Kidney (tissue), 14 donors: Measurements from ENCODE around the gene ZCWPW1. TPM values are rescaled to one million over a fixed set of nuclear protein-coding genes. Genes with fewer than 3 reads are reported as not detected.

Source experiments
- DNase-seq, 5 donors: peaks; one replicate each; pipeline ENCODE4 v3.0.0-alpha.2; 2013 to 2020
- FAIRE-seq: peaks from 2 replicates; lab custom pipeline; 2012; peaks lifted over from hg19 to GRCh38; lab: Jason Lieb, UNC
- H3K27ac ChIP-seq, 2 donors: one replicate each; pipeline ENCODE4 v1.7.0; 2013; ENCODE audit warnings: low read depth in 2 of 2, low read length in 2 of 2, inconsistent platforms in 1 of 2
- H3K27me3 ChIP-seq: one replicate; pipeline ENCODE4 v1.7.1; 2013; ENCODE audit warnings: low read length, inconsistent platforms; ENCODE audit not compliant: control insufficient read depth, insufficient read depth
- H3K36me3 ChIP-seq, 3 donors: one replicate each; pipeline versions ENCODE4 v1.7.0 to v1.7.1; 2013; ENCODE audit warnings: low read length in 3 of 3, control low read depth in 1 of 3, inconsistent platforms in 1 of 3; ENCODE audit not compliant: insufficient read depth in 3 of 3, control insufficient read depth in 2 of 3
- H3K4me1 ChIP-seq, 3 donors: one replicate each; pipeline versions ENCODE4 v1.7.0 to v1.7.1; 2013; ENCODE audit warnings: low read length in 3 of 3, inconsistent platforms in 1 of 3, low read depth in 1 of 3; ENCODE audit not compliant: control insufficient read depth in 2 of 3, insufficient read depth in 2 of 3
- H3K4me3 ChIP-seq, 3 donors: one replicate each; pipeline versions ENCODE4 v1.7.0 to v1.8.1; 2013; ENCODE audit warnings: low read length in 3 of 3, control low read depth in 1 of 3, inconsistent platforms in 1 of 3
- H3K9ac ChIP-seq, 3 donors: one replicate each; pipeline versions ENCODE4 v1.7.0 to v1.7.1; 2013; ENCODE audit warnings: low read length in 3 of 3, control low read depth in 1 of 3, inconsistent platforms in 1 of 3
- H3K9me3 ChIP-seq, 3 donors: one replicate each; pipeline versions ENCODE4 v1.7.0 to v1.7.1; 2013; ENCODE audit warnings: low read length in 3 of 3, control low read depth in 1 of 3, inconsistent platforms in 1 of 3; ENCODE audit not compliant: control insufficient read depth in 2 of 3, insufficient read depth in 1 of 3
- intact Hi-C: fragments of 100-400 bp; cut with DNase I; formaldehyde crosslinking; loops from one replicate; pipeline ENCODE4 v1.11.1; 2022
- polyA plus RNA-seq: library from polyadenylated mRNA; stranded (reverse); fragments of 350-450 nt; fragmentation: Illumina TruSeq; extraction: RNeasy Lipid Tissue Mini Kit (QIAGEN cat#74804); gene quantifications from one replicate; pipeline ENCODE4 v1.2.3, GENCODE V29; 2014; ENCODE audit warnings: low read depth, low replicate concordance; ENCODE audit not compliant: insufficient read depth
- total RNA-seq: library from RNA; stranded (reverse); fragmentation: NEBNext Ultra II Directional; extraction: Animal tissue kit (Norgen Biotek cat#: 25700); gene quantifications from one replicate; pipeline ENCODE4 v1.2.1, GENCODE V29; 2021
- TF ChIP-seq, protein P1 (sequence below): IDR thresholded peaks from 3 replicates; pipeline ENCODE4 v1.5.1; 2012; ENCODE audit warnings: mild to moderate bottlenecking, moderate library complexity, borderline replicate concordance; ENCODE audit not compliant: insufficient read depth; ENCODE audit errors: extremely low read depth
- donor health status: control.
- donor health status: control.
- donor health status: control.
- donor health status: control.
- donor health status: control.
- donor health status: DM: yes; HTN: yes; CAD: no.
- donor health status: Normal renal cell carcinoma (clear cell type).

The ZCWPW1 gene
- total and polyA plus RNA-seq, 2 donors from 2014 or later, result 3.0 to 7.9 TPM

DNA sequence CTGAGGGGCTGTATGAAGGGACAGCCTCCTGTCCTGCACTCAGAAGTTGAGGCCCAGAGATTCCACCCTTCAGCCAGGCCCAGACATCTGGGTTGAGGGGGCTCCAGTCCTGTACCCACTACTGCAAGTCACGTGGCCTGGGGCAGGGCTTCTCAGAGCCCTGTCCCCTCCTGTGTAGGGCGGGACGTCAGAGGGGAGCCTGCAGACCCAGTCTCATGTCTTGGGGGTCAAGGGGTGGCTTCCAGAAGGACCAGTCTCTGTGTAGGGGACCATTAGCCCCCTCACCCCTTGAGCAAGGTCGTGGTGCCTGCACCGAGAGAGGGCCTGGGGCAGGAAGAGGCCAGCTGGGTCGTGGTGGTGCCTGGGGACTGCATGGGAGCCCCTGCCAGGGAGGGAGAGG lies 55.8 kb downstream of the ZCWPW1 start:
- FAIRE-seq, result no peak
- Histone ChIP-seq H3K27me3 (no peaks in the 10 kb centered on the region), H3K9ac (peak overlapping the region in 1 of 3 donors; percentile 3), H3K9me3 (no peaks in the 10 kb centered on the region), H3K4me3 (no peak overlapping the region), H3K36me3 (no peaks in the 10 kb centered on the region), H3K27ac (no peak overlapping the region), H3K4me1 (peaks cover 0 to 3% (median 0%) of the 10 kb centered on the region in 3 donors)
- intact Hi-C loops, result no loop called here
- DNase-seq, result peak in 1 of 5 donors; percentile 70
- TF ChIP-seq, protein P1, sequence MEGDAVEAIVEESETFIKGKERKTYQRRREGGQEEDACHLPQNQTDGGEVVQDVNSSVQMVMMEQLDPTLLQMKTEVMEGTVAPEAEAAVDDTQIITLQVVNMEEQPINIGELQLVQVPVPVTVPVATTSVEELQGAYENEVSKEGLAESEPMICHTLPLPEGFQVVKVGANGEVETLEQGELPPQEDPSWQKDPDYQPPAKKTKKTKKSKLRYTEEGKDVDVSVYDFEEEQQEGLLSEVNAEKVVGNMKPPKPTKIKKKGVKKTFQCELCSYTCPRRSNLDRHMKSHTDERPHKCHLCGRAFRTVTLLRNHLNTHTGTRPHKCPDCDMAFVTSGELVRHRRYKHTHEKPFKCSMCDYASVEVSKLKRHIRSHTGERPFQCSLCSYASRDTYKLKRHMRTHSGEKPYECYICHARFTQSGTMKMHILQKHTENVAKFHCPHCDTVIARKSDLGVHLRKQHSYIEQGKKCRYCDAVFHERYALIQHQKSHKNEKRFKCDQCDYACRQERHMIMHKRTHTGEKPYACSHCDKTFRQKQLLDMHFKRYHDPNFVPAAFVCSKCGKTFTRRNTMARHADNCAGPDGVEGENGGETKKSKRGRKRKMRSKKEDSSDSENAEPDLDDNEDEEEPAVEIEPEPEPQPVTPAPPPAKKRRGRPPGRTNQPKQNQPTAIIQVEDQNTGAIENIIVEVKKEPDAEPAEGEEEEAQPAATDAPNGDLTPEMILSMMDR, result no peak

DNA sequence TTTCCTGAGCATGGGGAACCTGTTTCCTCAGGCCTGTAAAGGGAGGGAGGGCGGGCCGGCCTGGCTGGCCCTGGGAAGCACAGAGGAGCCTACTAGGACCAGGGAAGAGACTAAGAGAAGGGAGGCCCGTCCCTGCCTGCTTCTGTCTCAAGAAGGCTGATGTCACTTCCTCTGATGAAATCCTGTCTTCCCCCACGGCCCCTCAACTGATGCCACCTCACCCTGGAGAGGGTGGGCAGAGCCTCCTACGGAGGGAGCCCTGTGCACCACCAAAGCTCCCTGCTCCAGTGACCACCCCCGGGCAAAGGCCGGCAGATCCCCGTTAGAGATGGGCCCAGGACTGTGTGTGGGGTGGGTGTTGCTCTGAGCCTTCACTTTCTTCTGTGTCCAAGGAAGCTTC lies 56.2 kb downstream of the ZCWPW1 start:
- DNase-seq (peak in 2 of 5 donors; percentile 9 to 73), FAIRE-seq (no peak)
- H3K9ac ChIP-seq, result peak overlapping the region in 1 of 3 donors; percentile 3
- intact Hi-C loops, result no loop called here
- no peaks in the 10 kb centered on the region for H3K9me3 ChIP-seq
- no peaks in the 10 kb centered on the region for H3K36me3 ChIP-seq
- peaks cover 0 to 3% (median 0%) of the 10 kb centered on the region in 3 donors for H3K4me1 ChIP-seq
- TF ChIP-seq, protein P1, result no peak
- H3K27me3 ChIP-seq, result no peaks in the 10 kb centered on the region
- no peak overlapping the region for H3K27ac ChIP-seq
- no peak overlapping the region for H3K4me3 ChIP-seq

DNA sequence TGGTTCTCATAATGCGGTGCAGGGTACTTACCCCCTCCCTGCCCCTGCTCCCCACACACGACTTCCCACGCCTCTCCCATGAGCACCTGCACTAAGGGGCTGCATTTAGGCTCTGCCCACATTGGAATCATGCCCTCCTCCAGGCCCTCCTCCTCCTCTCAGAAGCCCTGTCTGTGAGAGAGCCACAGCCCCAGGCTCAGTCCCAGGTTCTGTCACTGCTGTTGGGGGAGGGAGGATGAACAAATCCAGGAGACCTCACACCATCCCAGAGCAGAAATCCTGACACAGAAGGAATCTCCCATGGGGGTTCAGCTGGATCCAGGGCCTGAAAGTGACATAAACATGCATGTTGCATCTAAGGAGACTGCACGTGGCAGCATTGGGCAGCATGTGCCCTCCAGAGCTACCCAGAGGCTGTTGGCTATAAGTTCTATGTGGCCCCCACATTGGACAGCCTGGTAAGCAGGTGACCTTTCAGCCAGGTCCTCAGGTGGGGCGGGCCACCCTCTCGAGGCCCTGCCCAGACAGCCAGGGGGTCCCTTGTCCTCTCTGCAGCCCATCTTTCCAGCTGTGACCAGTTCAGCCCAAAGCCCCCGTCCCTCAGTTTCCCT lies 56.8 kb downstream of the ZCWPW1 start:
- no peak overlapping the region for H3K4me3 ChIP-seq
- no peaks in the 10 kb centered on the region for H3K27me3 ChIP-seq
- TF ChIP-seq, protein P1, result no peak
- no peak for FAIRE-seq
- H3K36me3 ChIP-seq, result no peaks in the 10 kb centered on the region
- no peak overlapping the region for H3K9ac ChIP-seq
- intact Hi-C loops, result no loop called here
- peak in 1 of 5 donors; percentile 53 for DNase-seq
- H3K27ac ChIP-seq, result no peak overlapping the region
- no peaks in the 10 kb centered on the region for H3K9me3 ChIP-seq
- H3K4me1 ChIP-seq, result peaks cover 0 to 3% (median 0%) of the 10 kb centered on the region in 3 donors
